ENCODE measurements around the gene SMC1B. TPM values are rescaled to one million over a fixed set of nuclear protein-coding genes. Genes with fewer than 3 reads are reported as not detected.

SMC1B gene
- total and polyA plus RNA-seq, 2 of the 8 experiments (the other 6 are each of a cell fraction or from before 2014, with no cell fraction given), result 0.02 TPM; not detected in 1

- Histone ChIP-seq H3K4me3 (ENCODE audit: extremely low read depth in 1 of 4, insufficient read depth in 2 of 4, low read depth in 3 of 4, low read length in 4 of 4) (no peak overlapping the region), H3K27ac (ENCODE audit: low read depth, low read length) (no peak overlapping the region)
These were observed 23.9 kb downstream of the SMC1B start for GRCh38 chr22:45389546-45389945.

More at GRCh38 chr22:45389546-45389945, 23.9 kb downstream of the SMC1B start:
- no peaks in the 10 kb centered on the region for H3K9me3 ChIP-seq (ENCODE audit: insufficient read depth in 2 of 2, low read depth in 1 of 2, low read length in 1 of 2)
- ChIA-PET CTCF (ENCODE audit: partially characterized antibody) (no interaction called here), POLR2A (ENCODE audit: partially characterized antibody) (no interaction called here)
- H3K79me1 ChIP-seq (ENCODE audit: low read depth, low read length), result no peaks in the 10 kb centered on the region
- H2AFZ ChIP-seq (ENCODE audit: low read length), result no peak overlapping the region
- H2BK15ac ChIP-seq (ENCODE audit: low read length), result no peak overlapping the region
- H2BK12ac ChIP-seq (ENCODE audit: low read depth, low read length), result no peak overlapping the region
- H4K8ac ChIP-seq (ENCODE audit: extremely low read depth, insufficient read depth, low read length), result no peak overlapping the region
- no peak overlapping the region for H2BK5ac ChIP-seq (ENCODE audit: low read depth, low read length)
- H3K79me2 ChIP-seq (ENCODE audit: control insufficient read depth in 1 of 2, insufficient read depth in 2 of 2, low read length in 2 of 2), result no peaks in the 10 kb centered on the region
- H3K18ac ChIP-seq (ENCODE audit: extremely low read depth, low read length), result no peak overlapping the region
- H3K4me2 ChIP-seq (ENCODE audit: insufficient read depth in 1 of 2, low read depth in 2 of 2, low read length in 2 of 2), result no peak overlapping the region
- H3K4ac ChIP-seq (replicated peaks; ENCODE audit: insufficient read length, low read depth, low read length), result no peak overlapping the region
- WGBS, 2 experiments (ENCODE audit: extremely low coverage in 1 of 2, insufficient coverage in 1 of 2, insufficient read length in 1 of 2, insufficient replicate concordance in 2 of 2, low coverage in 1 of 2, low lambda C conversion rate in 2 of 2, missing lambda C conversion rate in 1 of 2), result 100% methylated on average over 3 of the region's 3 CpGs; no CpG with 5 or more reads in 1 of the 2 experiments
- no peak overlapping the region for H2AK5ac ChIP-seq (ENCODE audit: low read depth, low read length)
- no peak overlapping the region for H3K9ac ChIP-seq (replicated peaks in 1 of 4; ENCODE audit: extremely low read depth in 1 of 4, low read depth in 3 of 4, low read length in 3 of 4)
- no peak for DNase-seq (ENCODE audit: low read depth in 1 of 2, low spot score in 2 of 2)
- H4K20me1 ChIP-seq (replicated peaks in 1 of 2; ENCODE audit: control insufficient read depth in 1 of 2, insufficient read depth in 2 of 2, low read length in 2 of 2), result no peaks in the 10 kb centered on the region
- no peaks in the 10 kb centered on the region for H3K4me1 ChIP-seq (replicated peaks in 1 of 4; ENCODE audit: control insufficient read depth in 3 of 4, insufficient read depth in 4 of 4, low read length in 3 of 4)
- no peak overlapping the region for H2BK120ac ChIP-seq (replicated peaks; ENCODE audit: low read depth, low read length)
- TF ChIP-seq CREB1 (IDR thresholded peaks at IDR 0.05), result no peak
- TF ChIP-seq NRF1 (IDR thresholded peaks at IDR 0.05; ENCODE audit: low read depth, low read length), result no peak
- no peaks in the 10 kb centered on the region for H3K36me3 ChIP-seq (ENCODE audit: control insufficient read depth in 2 of 4, insufficient read depth in 4 of 4, low read length in 3 of 4)
- H3K27me3 ChIP-seq (replicated peaks in 1 of 4; ENCODE audit: control insufficient read depth in 3 of 4, extremely low read depth in 1 of 4, insufficient read depth in 3 of 4, low read length in 3 of 4), result no peaks in the 10 kb centered on the region
- H2BK20ac ChIP-seq (ENCODE audit: low read length), result no peak overlapping the region
- no peak overlapping the region for H4K91ac ChIP-seq (replicated peaks; ENCODE audit: insufficient read length, low read length)
- no peak overlapping the region for H3K14ac ChIP-seq (ENCODE audit: insufficient read length)
- no peak overlapping the region for H3K23ac ChIP-seq (ENCODE audit: insufficient read length)
- FAIRE-seq, result no peak
- H3K23me2 ChIP-seq (ENCODE audit: low read depth, low read length), result no peaks in the 10 kb centered on the region
- H4K5ac ChIP-seq (ENCODE audit: insufficient read length, low read depth, low read length), result no peak overlapping the region
- H3K56ac ChIP-seq (replicated peaks; ENCODE audit: insufficient read length, low read depth, low read length), result no peak overlapping the region
